Stimulated activated CD8-positive, alpha-beta memory T cell treated with anti-CD3 and anti-CD28 coated beads, Interleukin-4, amount 100 ng/mL, for 24 hours (primary cell): Measurements from ENCODE around the gene MTTP.

Experiments
- DNase-seq: peaks from one replicate; pipeline ENCODE4 v3.0.0-alpha.2; 2020; ENCODE audit warnings: low read depth

MTTP gene

DNA sequence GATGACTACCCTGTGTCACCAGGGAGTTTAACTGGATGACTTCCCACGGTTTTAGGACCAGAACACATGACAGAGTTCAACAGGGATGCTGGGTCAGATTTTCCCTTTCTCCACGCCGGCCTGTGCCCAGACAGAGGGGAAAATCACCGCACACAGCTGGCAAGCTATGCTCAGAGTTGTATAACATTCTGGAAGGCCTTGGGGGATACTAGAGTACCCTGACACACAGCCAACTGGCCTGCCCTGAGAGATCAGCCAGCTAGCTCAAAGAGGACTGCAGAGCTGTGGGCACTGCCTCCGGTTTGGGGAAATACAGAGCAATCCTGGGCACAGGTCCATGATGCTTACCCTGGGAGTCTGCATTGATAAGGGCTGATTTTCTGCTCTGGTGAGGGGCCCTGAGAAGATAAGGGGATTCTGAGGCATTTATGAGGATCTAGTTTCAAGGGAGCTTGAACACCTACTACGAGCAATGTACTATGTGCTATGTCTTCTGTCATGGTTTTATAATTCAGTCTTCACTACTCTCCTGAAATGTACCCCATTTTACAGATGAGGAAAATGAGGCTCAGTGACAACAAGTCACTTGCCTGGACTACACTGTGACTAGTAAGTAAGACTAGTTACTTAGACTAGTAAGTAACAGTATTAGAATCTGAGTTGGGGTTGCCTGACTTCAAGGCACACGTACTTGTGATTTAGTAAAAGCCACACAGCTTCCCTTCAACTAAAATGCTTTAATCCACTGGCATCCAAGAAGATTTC lies 68.3 kb downstream of the MTTP start:
- DNase-seq, result no peak

DNA sequence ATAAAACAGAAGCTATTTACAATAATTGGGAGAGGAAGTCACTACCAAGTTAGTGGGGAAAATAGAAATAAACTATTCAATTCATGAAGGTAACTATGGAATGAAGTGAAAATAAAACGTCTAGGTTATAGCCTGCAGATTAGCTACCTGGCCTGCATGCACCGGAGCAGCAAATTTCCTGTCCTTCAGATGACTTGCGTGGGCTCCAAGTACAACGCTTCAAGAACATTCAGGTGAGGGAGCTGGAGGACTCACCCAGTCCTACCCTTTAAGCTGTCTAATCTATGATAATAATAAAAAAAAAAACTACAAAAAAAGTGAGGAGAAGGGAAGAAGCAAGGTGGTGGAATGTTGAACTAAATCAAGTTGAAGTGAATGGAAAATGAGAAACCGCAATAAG lies 69.8 kb downstream of the MTTP start:
- DNase-seq, result no peak

DNA sequence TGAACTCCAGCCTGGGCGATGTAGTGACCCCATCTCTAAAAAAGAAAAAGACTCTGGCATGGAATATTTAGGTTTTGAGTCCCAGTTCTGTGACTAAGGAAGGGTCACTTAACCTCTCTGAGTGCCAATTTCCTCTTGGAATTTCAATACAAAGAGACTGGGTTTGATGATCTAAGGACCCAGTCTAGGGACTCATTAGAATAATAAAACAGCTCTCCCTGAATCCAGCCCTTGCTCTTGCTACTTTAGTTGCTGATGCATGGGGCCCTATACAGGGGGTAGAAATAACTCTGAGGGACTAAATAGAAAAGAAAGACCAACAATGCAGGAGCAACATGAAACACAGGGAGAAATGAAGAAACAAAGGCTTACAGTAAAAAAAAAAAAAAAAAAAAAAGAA lies 70.4 kb downstream of the MTTP start:
- no peak for DNase-seq

DNA sequence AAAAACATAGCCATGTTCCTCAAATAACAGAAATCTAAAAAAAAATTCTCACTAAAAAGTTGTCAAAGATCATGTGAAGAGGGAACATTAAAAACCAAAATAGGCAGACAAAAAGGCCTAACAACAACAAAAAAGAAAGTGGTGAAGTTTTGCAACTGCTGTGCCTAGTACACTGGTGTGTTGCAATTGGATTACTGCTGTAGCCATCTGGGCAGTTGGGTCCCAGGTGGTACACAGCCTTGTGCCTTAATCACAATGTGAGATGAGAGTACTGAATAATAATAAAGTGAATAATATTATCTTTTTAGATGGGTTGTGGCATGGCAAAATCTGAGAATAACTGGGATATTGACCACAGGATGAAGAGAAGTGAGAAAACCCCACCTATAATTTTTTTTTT lies 71.0 kb downstream of the MTTP start:
- no peak for DNase-seq

DNA sequence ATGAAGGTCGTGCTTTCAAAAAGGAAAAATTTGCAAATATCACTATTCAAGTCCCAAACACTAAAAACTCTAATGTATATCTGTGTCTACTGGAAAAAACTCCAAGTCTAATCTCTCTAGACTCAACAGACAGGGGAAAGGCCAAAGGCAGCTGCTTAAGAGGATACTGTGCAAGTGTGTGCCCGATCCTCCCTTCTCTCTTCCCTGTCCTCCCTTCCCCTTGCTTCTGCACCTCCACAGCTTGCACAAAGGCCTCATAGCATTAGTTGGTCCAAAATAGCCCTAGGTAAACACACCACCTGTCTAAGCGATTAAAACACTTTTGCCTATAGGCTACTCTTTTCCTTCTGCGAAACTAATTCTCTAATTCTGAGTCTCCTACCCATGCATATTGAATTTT lies 72.4 kb downstream of the MTTP start:
- no peak for DNase-seq

DNA sequence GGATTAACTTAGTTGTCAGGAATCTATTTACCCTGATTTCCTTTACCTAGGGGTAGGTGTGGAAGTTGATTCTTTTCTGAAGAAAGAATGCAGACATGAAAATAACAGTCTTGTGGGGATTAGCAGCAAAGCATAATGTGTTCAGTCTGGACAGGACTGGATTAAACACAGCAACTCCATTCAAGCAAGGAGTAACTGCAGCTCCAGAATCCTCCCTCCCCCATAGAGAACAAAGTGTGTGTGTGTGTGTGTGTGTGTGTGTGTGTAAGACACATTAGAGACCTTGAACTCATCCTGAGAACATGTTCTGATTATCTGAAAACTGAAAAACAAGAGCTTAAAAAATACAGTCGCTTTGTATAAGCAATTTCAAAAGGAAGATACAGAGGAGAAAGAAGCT lies 73.7 kb downstream of the MTTP start:
- no peak for DNase-seq

DNA sequence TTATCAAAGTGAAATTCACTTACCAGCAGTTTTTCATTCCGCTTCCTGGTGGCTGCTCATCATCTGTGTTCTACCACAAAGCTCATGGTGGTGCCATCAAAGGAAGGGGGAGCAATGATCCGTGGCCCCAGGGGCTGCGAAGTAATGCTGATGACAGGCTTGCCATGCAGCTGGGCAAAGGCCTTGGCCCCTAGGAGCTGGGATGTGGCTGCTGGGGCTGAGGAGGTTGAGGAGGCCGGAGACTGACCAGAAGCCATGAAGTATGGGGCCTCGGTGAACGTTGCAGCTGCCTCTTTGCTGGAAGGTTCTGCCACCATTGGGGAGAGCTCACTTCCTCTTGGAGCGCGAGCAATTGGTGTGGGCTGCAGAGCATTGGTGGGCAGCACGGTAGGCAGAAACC lies 74.6 kb downstream of the MTTP start:
- DNase-seq, result no peak

DNA sequence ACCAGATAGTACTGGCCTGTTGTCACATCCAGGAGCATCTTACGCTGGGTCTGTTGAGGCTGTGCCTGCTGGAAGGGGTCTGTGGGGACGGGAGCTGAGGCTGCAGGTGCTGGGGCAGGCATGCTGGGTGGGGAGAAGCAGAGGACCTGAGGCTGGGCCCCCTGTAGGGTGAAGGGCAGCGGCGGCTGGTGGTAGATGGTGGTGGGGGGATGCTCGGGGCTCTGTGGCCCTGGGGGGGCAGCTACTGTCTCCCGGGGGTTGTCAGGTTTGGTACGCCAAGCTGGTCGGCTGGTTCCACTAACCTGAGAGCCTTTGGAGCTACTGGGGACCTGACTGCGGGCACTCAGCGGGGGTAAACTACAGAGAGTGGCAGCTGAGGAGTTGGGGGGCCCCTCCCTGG lies 75.2 kb downstream of the MTTP start:
- DNase-seq, result no peak

DNA sequence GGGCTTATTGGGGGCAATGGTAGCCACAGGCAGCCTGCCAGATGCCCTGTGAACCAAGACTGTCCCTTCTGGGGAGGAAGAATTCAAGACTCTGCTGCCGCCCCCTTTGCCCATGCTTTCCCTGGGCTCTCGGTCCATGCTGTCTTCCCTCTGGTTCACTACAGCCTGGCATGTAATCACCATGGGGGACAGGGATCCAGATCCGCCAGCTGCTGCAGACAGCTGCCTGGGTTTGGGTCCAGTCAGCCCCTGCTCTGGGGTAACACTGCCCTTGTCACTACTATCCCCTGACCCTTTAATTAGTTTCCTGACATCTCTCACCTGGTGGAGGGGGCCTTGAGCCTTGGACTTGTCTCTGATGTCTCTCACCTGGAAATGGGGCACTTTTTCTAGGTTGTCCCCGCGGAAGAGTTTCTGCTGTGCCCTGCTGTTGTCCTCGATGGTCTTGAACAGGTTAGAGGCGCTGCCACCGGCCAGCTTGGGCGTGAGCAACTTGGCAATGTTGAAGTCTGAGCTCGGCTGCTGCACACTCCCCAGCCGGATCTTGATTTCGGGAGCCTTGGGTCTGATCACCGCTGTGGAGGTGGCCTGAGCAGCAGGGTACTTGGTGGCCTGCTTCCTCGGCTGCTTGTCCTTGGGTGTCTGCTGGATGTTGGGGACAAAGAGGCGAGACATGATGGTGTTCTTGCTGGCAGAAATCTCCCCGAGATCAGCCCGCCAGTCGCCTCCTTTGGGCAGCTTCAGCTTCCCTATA lies 76.6 kb downstream of the MTTP start:
- DNase-seq, result no peak

DNA sequence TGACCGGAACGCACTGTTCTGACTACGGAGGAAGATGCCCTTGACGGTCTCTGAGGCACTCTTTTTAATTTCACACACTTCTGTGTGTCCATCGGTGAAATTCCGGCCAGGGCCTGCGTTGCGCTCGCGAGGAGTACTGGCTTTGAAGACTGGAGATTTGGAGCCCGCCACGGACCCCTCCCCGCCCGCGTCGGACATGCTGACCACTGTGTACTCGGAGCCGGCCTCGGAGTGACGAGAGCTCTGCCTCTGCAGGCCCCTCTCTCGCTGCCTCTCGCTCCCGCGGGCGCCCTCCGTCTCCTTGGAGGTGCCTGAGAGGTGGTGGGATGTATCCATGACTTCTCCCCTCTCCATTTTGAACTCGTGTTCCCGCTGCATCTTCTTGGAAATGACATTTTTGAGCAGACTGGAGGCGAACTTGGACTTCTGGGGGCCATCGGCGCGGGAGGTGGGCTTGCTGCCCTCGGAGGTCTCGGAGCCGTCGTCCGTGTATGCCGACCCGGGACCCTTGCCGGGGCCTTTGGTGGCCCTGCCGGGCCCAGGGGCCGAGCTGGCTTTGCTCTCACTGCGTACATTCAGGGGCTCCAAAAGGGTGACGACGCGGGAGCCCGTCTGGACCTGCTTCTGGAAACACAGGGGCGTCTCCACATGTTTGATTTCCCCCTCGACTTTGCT lies 77.3 kb downstream of the MTTP start:
- DNase-seq, result no peak

DNA sequence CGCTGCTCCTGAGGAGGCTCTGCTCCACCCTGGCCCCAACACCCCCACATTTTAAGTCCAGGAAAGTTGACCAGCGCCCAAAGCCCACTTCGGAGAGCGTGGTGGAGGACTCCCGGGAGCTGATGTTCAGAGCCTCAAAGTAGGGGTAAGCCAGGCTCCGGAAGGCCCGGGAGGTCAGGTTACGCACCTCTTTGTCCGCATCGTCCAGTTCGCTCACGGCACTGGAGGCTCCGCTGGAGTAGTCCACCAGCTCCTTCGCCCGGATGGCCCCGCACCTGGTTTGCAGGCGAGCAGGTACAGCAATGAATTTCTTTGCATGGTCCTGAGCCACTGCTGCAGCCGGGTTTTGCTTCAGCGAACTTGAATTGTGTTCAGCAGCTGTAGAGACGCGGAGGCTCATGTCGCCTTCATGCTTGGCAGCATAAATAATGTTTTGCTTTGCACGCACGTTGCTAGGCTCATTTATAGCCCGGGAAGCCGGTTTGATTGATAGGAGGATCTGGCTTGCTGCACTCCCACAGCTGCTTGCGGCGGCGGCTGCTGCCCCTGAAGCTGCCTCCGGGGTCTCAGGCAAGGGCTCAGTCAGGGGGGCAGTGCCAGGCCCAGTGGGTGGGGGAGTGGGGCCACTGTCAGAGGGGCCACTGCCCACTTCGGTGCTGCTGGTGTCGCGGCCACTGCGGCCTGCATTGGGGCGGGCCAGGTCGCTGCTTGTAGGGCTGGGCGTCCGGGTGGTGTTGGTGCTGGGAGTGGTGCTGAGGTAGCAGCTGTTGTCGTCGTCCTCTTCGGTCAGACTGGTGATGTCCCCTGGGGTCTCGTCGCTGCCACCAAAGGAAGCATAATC lies 78.2 kb downstream of the MTTP start:
- no peak for DNase-seq

DNA sequence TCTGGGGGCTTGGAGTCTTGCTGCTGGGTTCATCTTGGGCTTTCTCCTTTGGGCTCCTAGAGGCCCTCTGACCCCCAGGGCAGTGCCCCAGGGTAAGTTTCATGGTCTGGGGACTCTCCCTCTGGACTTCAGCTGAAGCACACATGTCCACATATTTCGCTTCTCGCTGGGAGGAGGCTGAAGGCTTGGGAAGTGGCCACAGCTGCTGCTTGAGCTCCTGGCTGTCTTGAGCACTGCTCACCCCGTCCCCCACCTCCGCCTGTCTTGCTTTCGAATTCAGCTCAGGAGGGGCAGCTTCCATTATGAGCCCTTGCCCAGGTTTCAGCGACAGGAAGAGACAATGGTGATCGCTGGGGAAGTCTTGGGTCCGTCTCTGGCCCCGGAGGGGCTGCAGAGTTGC lies 79.3 kb downstream of the MTTP start:
- no peak for DNase-seq

DNA sequence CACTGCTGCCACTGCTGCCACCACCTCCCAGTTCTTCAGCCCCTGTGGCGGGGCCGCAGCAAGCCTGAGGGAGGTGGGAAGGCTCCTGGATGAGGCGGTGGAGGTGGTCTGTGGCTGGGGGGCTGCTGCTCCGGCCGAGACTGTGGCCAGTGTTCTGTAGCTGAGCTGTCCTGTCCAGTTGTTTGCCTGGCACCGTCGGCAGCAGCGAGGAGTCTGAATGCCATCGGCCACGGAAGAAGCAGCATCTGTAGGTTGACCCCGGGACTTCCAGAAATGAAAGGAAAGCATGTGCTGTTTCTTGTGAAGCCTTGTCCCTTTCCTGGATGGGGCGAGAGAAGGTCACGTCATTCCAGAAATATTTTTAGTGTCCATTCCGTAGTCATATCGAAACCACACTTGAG lies 79.7 kb downstream of the MTTP start:
- DNase-seq, result no peak

DNA sequence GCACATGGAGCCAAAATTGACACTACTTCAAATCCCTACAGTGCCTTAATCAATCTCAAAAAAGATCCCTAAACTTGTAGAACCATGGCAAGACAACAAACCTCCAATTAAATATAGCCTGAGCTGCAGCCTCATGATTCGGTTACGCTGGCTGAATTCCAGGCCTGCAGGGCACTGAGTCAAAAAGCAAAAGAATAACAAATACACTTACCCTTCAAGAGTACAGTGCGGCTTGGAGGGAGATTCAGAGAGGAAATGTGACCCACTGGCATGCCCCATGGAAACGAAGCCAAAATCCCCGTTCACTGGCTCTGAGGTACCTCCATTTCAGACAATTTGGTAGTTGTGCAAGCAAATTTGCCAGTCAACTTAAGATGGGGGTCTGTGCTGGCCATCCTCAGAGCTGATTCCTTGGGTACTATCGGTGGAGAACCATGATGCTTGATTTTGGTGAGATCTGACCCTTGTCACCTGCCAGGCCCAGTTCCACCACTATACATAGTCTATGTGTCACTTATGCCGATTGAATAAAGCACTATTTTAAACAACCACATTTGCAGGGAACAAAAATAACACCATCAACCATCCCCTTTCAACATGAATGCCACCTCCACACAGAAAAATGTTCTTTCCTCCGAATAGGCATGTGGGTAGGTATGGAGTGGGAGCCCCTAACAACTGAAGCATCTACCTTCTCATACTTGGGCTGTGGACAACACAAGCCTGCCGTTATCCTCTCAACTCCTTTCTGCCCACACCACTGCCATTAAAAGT lies 80.9 kb downstream of the MTTP start:
- no peak for DNase-seq

DNA sequence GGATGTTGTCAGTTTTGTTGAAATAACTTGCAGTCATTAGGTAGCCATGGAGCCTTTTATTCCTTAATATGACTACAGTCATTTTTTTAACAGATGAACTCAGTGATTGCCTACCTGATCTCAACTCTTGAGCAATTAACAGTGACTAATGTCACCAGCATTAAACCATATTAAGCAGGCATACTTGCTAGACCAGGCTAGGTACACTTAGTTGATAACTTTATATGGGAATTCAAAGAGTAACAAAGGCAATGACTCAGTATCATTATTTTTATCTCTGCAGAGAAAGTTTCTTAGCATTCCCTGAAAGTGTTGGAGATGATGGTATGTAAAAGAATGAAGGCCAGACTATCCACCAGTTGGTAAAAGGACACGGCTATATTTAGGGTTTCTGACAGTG lies 83.2 kb downstream of the MTTP start, which contains the start of gene C4orf54:
Gene C4orf54, minus strand, starts transcription at position 31 of the 400 bp plus-strand sequence. CDS start 3,180 bp downstream, outside the sequence.
- DNase-seq, result no peak

DNA sequence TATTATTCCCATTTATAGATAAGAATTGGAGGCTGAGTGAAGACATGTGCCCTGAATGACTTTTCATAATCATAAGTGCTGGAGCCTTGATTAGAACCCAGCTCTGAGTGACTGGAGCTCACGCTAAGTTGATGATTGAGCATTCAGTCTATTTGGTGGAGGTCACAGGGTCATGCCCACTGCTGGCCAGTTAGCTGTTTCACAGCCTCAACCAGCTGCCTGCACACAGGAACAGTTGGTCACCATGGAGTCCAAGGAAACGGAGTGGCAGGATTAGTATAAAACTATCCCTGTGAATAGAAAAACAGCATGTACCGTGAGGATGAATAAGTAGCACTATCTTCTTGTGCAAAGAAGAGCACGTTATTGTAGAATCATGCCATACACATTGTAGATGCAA lies 84.0 kb downstream of the MTTP start:
- DNase-seq, result no peak

DNA sequence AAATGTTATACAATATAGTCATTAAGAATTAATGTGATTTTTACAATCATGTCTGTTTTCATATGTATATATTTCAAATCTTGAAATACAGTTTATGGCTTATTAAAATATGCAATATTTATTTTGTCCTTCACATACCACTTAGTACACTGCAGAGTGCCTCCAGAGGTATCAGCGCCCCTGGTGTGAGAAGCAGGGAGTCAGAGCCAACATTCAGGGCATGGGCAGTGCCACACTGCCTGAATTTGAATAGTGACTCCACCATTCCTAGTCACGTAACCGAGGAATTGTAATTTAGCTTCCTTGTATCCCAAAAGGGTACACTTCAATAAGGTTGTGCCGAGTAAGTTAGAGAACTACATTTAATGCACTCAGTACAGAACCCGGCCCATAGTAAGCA lies 87.3 kb downstream of the MTTP start:
- no peak for DNase-seq

DNA sequence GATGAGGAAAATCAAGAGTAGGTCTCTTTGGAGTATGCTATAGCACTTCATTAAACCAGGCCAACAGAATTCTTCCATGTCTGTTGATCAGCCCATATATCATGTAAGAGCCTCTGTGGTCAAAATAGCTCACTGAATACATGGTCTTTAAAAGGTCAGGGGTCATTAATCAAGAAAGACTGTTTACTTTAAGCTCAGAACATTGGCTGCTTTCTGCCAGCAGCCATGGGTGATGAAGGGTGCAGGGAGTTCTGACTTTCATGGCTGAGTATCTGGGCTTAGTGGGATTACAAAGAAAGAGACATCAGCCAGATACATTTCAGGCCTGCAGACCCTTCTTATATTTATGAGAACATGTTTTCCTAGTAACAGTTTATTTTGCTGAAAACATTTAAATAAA lies 90.1 kb downstream of the MTTP start:
- no peak for DNase-seq

DNA sequence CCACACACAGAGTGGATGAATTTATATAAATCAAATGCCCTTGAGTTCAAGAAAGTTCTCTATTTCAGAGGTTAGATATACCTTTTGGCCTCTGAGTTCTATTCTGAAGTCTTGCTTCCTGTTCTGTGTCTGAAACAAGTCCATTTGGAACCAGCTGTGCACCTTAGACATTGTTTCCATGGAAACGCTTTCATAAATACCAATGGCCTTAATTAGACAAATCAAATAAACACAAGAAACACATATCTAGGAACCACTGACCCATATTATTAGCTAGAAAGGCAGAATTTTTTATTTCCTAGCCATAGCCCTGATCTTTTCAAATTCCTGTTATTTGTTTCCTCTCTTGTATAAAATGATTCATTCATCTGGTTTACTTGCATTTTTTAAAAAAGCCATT lies 91.4 kb downstream of the MTTP start:
- no peak for DNase-seq

DNA sequence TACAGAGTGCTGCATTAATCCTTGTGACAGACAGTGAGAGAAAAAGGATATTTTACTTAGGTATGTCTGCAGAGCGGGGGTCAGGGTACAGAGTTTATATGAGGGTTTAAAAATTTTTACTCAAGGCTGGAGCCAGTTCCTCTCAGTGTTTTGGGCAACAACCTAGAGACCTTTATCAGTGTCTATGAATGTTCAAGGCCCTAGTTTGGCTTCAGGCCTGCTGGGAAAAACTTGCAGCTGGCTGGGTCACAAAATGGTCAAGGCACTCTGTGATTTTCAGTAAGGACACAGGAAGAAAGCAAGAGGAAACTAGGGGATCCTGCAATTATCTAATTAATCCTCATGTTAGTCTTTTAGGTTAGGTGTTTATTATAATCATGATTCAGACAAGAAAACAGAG lies 93.8 kb downstream of the MTTP start:
- no peak for DNase-seq

DNA sequence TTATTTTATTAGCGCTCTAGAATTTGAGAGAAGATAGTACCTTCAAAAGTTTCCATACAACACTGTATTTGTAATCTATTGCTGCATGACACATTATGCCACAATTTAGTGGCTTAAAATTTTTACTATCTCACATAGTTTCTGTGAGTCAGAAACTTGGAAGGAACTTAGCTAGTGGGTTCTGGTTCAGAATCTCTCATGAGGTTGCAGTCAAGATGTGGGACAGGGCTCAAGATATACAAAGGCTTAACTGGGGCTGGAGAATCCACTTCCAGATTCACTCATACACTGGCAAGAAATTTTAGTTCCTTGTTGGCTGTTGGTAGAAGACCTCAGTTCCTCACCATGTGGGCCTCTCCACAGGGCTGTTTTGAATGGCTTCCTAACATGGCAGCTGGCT lies 94.5 kb downstream of the MTTP start:
- DNase-seq, result no peak
